Endodermal cell (in vitro differentiated cells): ENCODE measurements around the gene CLSTN2. TPM values are rescaled to one million over a fixed set of nuclear protein-coding genes. Genes with fewer than 3 reads are reported as not detected.

Experiments
- DNase-seq: peaks from one replicate; pipeline ENCODE4 v3.0.0-alpha.2; 2017
- H3K27ac ChIP-seq: 2 replicates; pipeline ENCODE4 v1.5.1; 2013; ENCODE audit warnings: mild to moderate bottlenecking, low read depth, low read length, moderate library complexity
- H3K27me3 ChIP-seq: 2 replicates; pipeline ENCODE4 v1.6.1; 2013; ENCODE audit warnings: mild to moderate bottlenecking, low read length, moderate library complexity; ENCODE audit not compliant: insufficient read depth, control insufficient read depth, poor library complexity, severe bottlenecking
- H3K36me3 ChIP-seq: 2 replicates; pipeline ENCODE4 v1.7.0; 2013; ENCODE audit warnings: mild to moderate bottlenecking, low read length, moderate library complexity; ENCODE audit not compliant: control insufficient read depth, insufficient read depth
- H3K4me1 ChIP-seq: one replicate; pipeline ENCODE4 v1.7.0; 2013; ENCODE audit warnings: low read length; ENCODE audit not compliant: control insufficient read depth, insufficient read depth
- H3K4me3 ChIP-seq: 2 replicates; pipeline ENCODE4 v1.5.1; 2013; ENCODE audit warnings: mild to moderate bottlenecking, low read length, moderate library complexity
- H3K9ac ChIP-seq: 2 replicates; pipeline ENCODE4 v1.6.1; 2013; ENCODE audit warnings: mild to moderate bottlenecking, low read length, moderate library complexity; ENCODE audit not compliant: poor library complexity, severe bottlenecking; ENCODE audit errors: extremely low read depth
- H3K9me3 ChIP-seq: 2 replicates; pipeline ENCODE4 v1.6.1; 2013; ENCODE audit warnings: mild to moderate bottlenecking, low read length, moderate library complexity; ENCODE audit not compliant: control insufficient read depth
- H3K27ac Mint-ChIP-seq: 2 replicates; pipeline ENCODE4 v1.8.0; 2020; ENCODE audit warnings: mixed read lengths
- H3K27me3 Mint-ChIP-seq: 2 replicates; pipeline ENCODE4 v1.8.0; 2021; ENCODE audit warnings: mild to moderate bottlenecking, mixed read lengths; ENCODE audit not compliant: insufficient read depth
- H3K36me3 Mint-ChIP-seq: 2 replicates; pipeline ENCODE4 v1.8.0; 2020; ENCODE audit warnings: low read depth, mixed read lengths
- H3K4me1 Mint-ChIP-seq: 2 replicates; pipeline ENCODE4 v1.8.0; 2020; ENCODE audit warnings: mixed read lengths
- H3K4me3 Mint-ChIP-seq: 2 replicates; pipeline ENCODE4 v1.8.0; 2020; ENCODE audit warnings: mild to moderate bottlenecking, moderate library complexity, mixed read lengths
- H3K9me3 Mint-ChIP-seq: 2 replicates; pipeline ENCODE4 v1.8.0; 2020; ENCODE audit warnings: mild to moderate bottlenecking, mixed read lengths
- WGBS, 2 experiments: methylation state at CpG; one replicate each; pipeline versions ENCODE4 v1.1.5 to v1.1.7; 2013; ENCODE audit warnings: missing lambda C conversion rate in 2 of 2, mixed read lengths in 1 of 2; ENCODE audit not compliant: insufficient coverage in 1 of 2, insufficient read length in 1 of 2; 5-methylcytosine and 5-hydroxymethylcytosine counted together
- total RNA-seq, 2 donors: library from RNA; stranded (reverse); fragmentation: NEBNext Ultra II Directional in 1 of 2; extraction: Animal tissue kit (Norgen Biotek cat#: 25700) in 1 of 2; gene quantifications; 2 replicates in 1 of 2; 3 replicates in 1 of 2; pipeline ENCODE4 v1.2.1, GENCODE V29; 2021
- TF ChIP-seq, protein P1 (sequence below): fragments of 200-600 bp; sonication (generic); conservative IDR thresholded peaks from 2 replicates; pipeline ENCODE4 v1.5.0; 2021; ENCODE audit warnings: antibody characterized with exemption, mild to moderate bottlenecking

CLSTN2 gene
- total RNA-seq, 2 donors from 2014 or later: 0.13 to 0.42 TPM

DNA sequence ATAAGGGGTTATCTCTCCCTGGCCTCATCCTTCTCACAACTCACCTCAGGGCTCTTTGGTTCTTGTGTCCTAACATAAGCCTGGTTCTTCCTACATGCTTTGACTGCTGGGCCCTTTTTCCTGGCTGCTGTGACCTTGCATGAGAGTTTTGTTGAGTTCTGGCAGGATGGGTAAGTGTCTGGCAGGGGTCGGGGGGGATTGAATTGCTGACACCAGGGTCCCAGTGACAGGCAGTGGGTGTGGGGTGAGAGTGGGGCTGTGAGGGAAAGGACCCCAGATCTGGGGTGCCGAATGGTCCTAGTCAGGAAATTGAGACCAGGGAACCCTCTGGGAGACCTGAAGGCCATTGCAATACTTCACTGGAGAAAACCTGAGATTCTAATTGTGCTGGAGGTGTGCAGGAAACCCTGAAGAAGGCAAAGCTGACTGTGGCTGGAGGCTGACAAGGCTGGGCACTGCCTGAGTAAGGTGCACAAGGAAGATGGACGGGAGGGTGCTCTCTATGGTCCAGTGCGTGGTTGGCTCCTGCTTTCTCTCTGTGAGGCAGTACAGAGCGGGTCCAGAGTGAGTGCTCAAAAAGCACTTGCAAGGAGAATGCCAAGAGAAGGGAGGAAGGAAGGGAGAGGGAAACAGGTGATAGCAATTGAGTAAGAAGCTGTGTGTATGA lies 76.8 kb downstream of the CLSTN2 start:
- Mint-ChIP-seq H3K27me3 (peaks cover 21% of the 10 kb centered on the region), H3K36me3 (no peaks in the 10 kb centered on the region), H3K4me3 (no peak overlapping the region), H3K27ac (no peak overlapping the region), H3K9me3 (no peaks in the 10 kb centered on the region), H3K4me1 (peaks cover 5% of the 10 kb centered on the region)
- no peaks in the 10 kb centered on the region for H3K36me3 ChIP-seq
- TF ChIP-seq, protein P1, sequence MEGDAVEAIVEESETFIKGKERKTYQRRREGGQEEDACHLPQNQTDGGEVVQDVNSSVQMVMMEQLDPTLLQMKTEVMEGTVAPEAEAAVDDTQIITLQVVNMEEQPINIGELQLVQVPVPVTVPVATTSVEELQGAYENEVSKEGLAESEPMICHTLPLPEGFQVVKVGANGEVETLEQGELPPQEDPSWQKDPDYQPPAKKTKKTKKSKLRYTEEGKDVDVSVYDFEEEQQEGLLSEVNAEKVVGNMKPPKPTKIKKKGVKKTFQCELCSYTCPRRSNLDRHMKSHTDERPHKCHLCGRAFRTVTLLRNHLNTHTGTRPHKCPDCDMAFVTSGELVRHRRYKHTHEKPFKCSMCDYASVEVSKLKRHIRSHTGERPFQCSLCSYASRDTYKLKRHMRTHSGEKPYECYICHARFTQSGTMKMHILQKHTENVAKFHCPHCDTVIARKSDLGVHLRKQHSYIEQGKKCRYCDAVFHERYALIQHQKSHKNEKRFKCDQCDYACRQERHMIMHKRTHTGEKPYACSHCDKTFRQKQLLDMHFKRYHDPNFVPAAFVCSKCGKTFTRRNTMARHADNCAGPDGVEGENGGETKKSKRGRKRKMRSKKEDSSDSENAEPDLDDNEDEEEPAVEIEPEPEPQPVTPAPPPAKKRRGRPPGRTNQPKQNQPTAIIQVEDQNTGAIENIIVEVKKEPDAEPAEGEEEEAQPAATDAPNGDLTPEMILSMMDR: no peak
- H3K9me3 ChIP-seq: no peaks in the 10 kb centered on the region
- H3K4me1 ChIP-seq: peaks cover 3% of the 10 kb centered on the region
- no peak overlapping the region for H3K4me3 ChIP-seq
- H3K27ac ChIP-seq: no peak overlapping the region
- no peak for DNase-seq
- WGBS, 2 experiments: 88 to 94% methylated on average over 2 to 5 of the region's 5 CpGs
- H3K27me3 ChIP-seq: no peaks in the 10 kb centered on the region
- H3K9ac ChIP-seq: no peak overlapping the region

DNA sequence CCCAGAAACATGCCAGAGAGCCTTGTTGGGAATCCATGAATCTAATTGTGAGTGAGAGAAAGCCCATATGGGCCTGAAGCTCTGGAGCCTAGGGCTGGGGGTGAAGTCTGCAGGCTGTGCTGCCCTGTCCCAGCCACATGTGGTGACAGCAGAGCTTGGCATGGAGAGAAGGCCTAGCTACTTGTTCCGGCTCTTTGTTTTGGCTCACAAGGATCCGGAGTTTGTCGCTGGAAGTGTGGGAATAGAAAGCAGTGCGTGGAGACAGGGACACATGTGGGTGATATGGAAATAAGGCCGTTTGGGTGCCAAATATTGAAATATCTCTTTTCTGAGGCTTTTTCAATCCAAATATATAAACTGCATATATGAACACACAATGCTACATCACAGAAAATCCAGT lies 78.2 kb downstream of the CLSTN2 start:
- Mint-ChIP-seq H3K27ac (no peak overlapping the region), H3K27me3 (peaks cover 14% of the 10 kb centered on the region), H3K4me3 (no peak overlapping the region), H3K4me1 (peaks cover 7% of the 10 kb centered on the region), H3K9me3 (no peaks in the 10 kb centered on the region), H3K36me3 (no peaks in the 10 kb centered on the region)
- Histone ChIP-seq H3K9me3 (no peaks in the 10 kb centered on the region), H3K4me1 (peaks cover 3% of the 10 kb centered on the region), H3K27me3 (no peaks in the 10 kb centered on the region), H3K36me3 (no peaks in the 10 kb centered on the region), H3K9ac (no peak overlapping the region), H3K27ac (no peak overlapping the region), H3K4me3 (no peak overlapping the region)
- TF ChIP-seq, protein P1: no peak
- WGBS, 2 experiments: 96% methylated on average over 5 of the region's 5 CpGs; no CpG with 5 or more reads in 1 of the 2 experiments
- no peak for DNase-seq

DNA sequence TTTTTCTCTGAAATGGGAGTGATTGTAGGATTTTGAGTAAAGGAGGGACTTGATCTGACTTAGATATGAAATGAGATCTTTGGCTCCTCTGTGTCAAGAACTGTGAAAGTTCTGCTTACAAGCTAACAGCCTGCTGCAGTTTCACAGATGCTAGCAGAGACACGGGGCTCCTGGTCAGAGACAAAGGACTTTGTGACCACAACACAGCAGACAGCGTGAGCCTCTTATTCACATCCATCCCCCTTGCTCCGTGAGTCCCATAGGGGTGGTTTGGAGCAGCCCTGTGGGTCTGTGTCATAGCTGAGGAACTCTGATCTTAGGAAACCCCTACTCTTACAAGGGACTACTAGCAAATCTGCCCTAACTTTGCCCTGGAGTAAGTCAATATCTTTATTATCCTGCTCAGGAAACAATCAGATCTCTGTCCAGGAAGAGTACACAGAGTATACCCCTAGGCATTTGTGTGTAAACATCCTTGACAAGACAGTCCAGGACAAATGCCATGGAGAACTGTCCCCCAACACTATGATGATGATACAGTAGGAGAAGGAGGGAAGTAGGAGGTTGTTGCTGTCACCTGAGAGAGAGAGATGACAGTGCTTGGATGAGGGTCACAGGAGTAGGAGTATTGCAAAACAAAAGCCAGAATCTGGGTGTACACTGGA lies 80.0 kb downstream of the CLSTN2 start:
- Mint-ChIP-seq H3K27ac (no peak overlapping the region), H3K4me3 (no peak overlapping the region), H3K9me3 (no peaks in the 10 kb centered on the region), H3K4me1 (peaks cover 25% of the 10 kb centered on the region), H3K27me3 (peaks cover 13% of the 10 kb centered on the region), H3K36me3 (no peaks in the 10 kb centered on the region)
- H3K36me3 ChIP-seq: no peaks in the 10 kb centered on the region
- H3K4me3 ChIP-seq: no peak overlapping the region
- WGBS, 2 experiments: 92 to 100% methylated on average over 1 to 3 of the region's 3 CpGs
- no peak overlapping the region for H3K9ac ChIP-seq
- H3K4me1 ChIP-seq: peaks cover 15% of the 10 kb centered on the region
- no peak overlapping the region for H3K27ac ChIP-seq
- TF ChIP-seq, protein P1: no peak
- no peaks in the 10 kb centered on the region for H3K27me3 ChIP-seq
- no peak for DNase-seq
- no peaks in the 10 kb centered on the region for H3K9me3 ChIP-seq
